Neuronal stem cell (in vitro differentiated cells): ENCODE measurements around the gene TMEM196.
A peak's percentile ranks its signal among the peaks of the same experiment; 100 is the strongest.

Source experiments
- DNase-seq: peaks from one replicate; pipeline ENCODE4 v3.0.0-alpha.2; 2013; ENCODE audit warnings: low spot score
- H2AFZ ChIP-seq: one replicate; pipeline ENCODE4 v1.6.1; 2013; ENCODE audit warnings: mild to moderate bottlenecking, low read length, inconsistent platforms
- H2AK5ac ChIP-seq: 2 replicates; pipeline ENCODE4 v1.6.1; 2013; ENCODE audit warnings: low read depth, mild to moderate bottlenecking, inconsistent platforms, low read length, moderate library complexity, mixed read lengths
- H2BK120ac ChIP-seq: 2 replicates; pipeline ENCODE4 v1.6.1; 2013; ENCODE audit warnings: low read depth, mild to moderate bottlenecking, inconsistent platforms, low read length, moderate library complexity, mixed read lengths
- H2BK12ac ChIP-seq: one replicate; pipeline ENCODE4 v1.6.1; 2013; ENCODE audit warnings: low read length, inconsistent platforms
- H2BK15ac ChIP-seq: 2 replicates; pipeline ENCODE4 v1.6.1; 2013; ENCODE audit warnings: mild to moderate bottlenecking, low read length, inconsistent platforms, mixed read lengths
- H2BK5ac ChIP-seq: one replicate; pipeline ENCODE4 v1.6.1; 2013; ENCODE audit warnings: inconsistent platforms, mild to moderate bottlenecking, low read length, moderate library complexity
- H3K14ac ChIP-seq: one replicate; pipeline ENCODE4 v1.6.1; 2013; ENCODE audit warnings: low read length, inconsistent platforms
- H3K18ac ChIP-seq: 2 replicates; pipeline ENCODE4 v1.6.1; 2013; ENCODE audit warnings: low read length, inconsistent platforms
- H3K23ac ChIP-seq: 2 replicates; pipeline ENCODE4 v1.6.1; 2013; ENCODE audit warnings: low read depth, mild to moderate bottlenecking, mixed read lengths, low read length, inconsistent platforms; ENCODE audit not compliant: poor library complexity
- H3K27ac ChIP-seq: replicated peaks from 3 replicates; pipeline ENCODE4 v1.5.1; 2013; ENCODE audit warnings: low read length, inconsistent platforms
- H3K27me3 ChIP-seq, 3 experiments: 2 replicates each; pipeline ENCODE4 v1.6.1; 2013; ENCODE audit warnings: low read length in 3 of 3, mild to moderate bottlenecking in 2 of 3, inconsistent platforms in 1 of 3, low read depth in 1 of 3, mixed read lengths in 1 of 3, moderate library complexity in 1 of 3; ENCODE audit not compliant: control insufficient read depth in 3 of 3, insufficient read depth in 3 of 3
- H3K36me3 ChIP-seq, 2 donors: replicated peaks in 1 of 2; 2 replicates each; pipeline ENCODE4 v1.6.1; 2013; ENCODE audit warnings: low read length in 2 of 2; ENCODE audit not compliant: control insufficient read depth in 2 of 2, insufficient read depth in 2 of 2
- H3K4ac ChIP-seq: 2 replicates; pipeline ENCODE4 v1.6.1; 2013; ENCODE audit warnings: inconsistent platforms, mild to moderate bottlenecking, low read length, moderate library complexity
- H3K4me1 ChIP-seq, 2 donors: 1 replicate in 1 of 2; 2 replicates in 1 of 2; pipeline ENCODE4 v1.6.1; 2013; ENCODE audit warnings: low read length in 2 of 2, low read depth in 1 of 2; ENCODE audit not compliant: control insufficient read depth in 2 of 2, insufficient read depth in 1 of 2
- H3K4me2 ChIP-seq: one replicate; pipeline ENCODE4 v1.6.1; 2013; ENCODE audit warnings: mild to moderate bottlenecking, low read length, inconsistent platforms; ENCODE audit not compliant: insufficient read depth, poor library complexity, severe bottlenecking
- H3K4me3 ChIP-seq, 2 donors: 2 replicates each; pipeline ENCODE4 v1.5.1; 2013; ENCODE audit warnings: low read length in 2 of 2, mild to moderate bottlenecking in 2 of 2, inconsistent platforms in 1 of 2, moderate library complexity in 1 of 2
- H3K79me1 ChIP-seq: one replicate; pipeline ENCODE4 v1.6.1; 2013; ENCODE audit warnings: low read depth, mild to moderate bottlenecking, inconsistent platforms, low read length, moderate library complexity
- H3K9ac ChIP-seq: one replicate; pipeline ENCODE4 v1.6.1; 2013; ENCODE audit warnings: mild to moderate bottlenecking, low read depth, low read length, inconsistent platforms; ENCODE audit not compliant: poor library complexity
- H3K9me3 ChIP-seq, 2 donors: replicated peaks in 1 of 2; 2 replicates each; pipeline versions ENCODE3 to v1.6.1; 2013; ENCODE audit warnings: low read length in 2 of 2, mild to moderate bottlenecking in 2 of 2, inconsistent platforms in 1 of 2, low read depth in 1 of 2, mixed read lengths in 1 of 2, moderate library complexity in 1 of 2; ENCODE audit not compliant: control insufficient read depth in 2 of 2, insufficient read depth in 1 of 2
- H4K8ac ChIP-seq: one replicate; pipeline ENCODE4 v1.6.1; 2013; ENCODE audit warnings: low read depth, mild to moderate bottlenecking, inconsistent platforms, low read length, moderate library complexity
- H4K91ac ChIP-seq: one replicate; pipeline ENCODE4 v1.6.1; 2013; ENCODE audit warnings: low read length, low read depth, mild to moderate bottlenecking, inconsistent platforms; ENCODE audit not compliant: poor library complexity
- WGBS, 2 donors: extraction: QIAGEN DNeasy Blood & Tissue Kit; methylation state at CpG; one replicate each; pipeline ENCODE4 v1.1.7; 2013; ENCODE audit warnings: missing lambda C conversion rate in 2 of 2, mixed read lengths in 1 of 2; ENCODE audit not compliant: insufficient read length in 2 of 2, insufficient replicate concordance in 1 of 2; ENCODE audit errors: extremely low coverage in 2 of 2; 5-methylcytosine and 5-hydroxymethylcytosine counted together

Gene TMEM196

GRCh38 chr7:19709249-19709578, 64.2 kb downstream of the TMEM196 start:
- Histone ChIP-seq H3K23ac (no peak overlapping the region), H3K4ac (no peak overlapping the region), H3K4me3 (peak overlapping the region in 1 of 2 donors; percentile 85), H3K4me1 (peaks cover 2 to 16% of the 10 kb centered on the region in 2 donors), H2BK120ac (no peak overlapping the region), H3K79me1 (peaks cover 3% of the 10 kb centered on the region), H2BK15ac (no peak overlapping the region), H2BK5ac (no peak overlapping the region), H4K8ac (no peak overlapping the region), H3K14ac (no peak overlapping the region), H3K4me2 (no peak overlapping the region), H3K9me3 (no peaks in the 10 kb centered on the region), H3K9ac (no peak overlapping the region), H2AK5ac (no peak overlapping the region), H4K91ac (no peak overlapping the region), H3K27me3 (no peaks in the 10 kb centered on the region), H3K27ac (no peak overlapping the region), H2AFZ (peak overlapping the region; percentile 94), H2BK12ac (no peak overlapping the region), H3K18ac (no peak overlapping the region), H3K36me3 (peaks cover 0 to 1% of the 10 kb centered on the region in 2 donors)
- no peak for DNase-seq
- WGBS, 2 donors = no CpG with 5 or more reads among the region's 6 CpGs

GRCh38 chr7:19708397-19709248, 64.8 kb downstream of the TMEM196 start, which contains the start of gene POLR1F:
POLR1F (minus strand) TSS chr7:19709037; CDS start chr7:19709016, 21 bp downstream.
- H4K8ac ChIP-seq = peak within 1 kb of the TSS; percentile 98
- no peak within 1 kb of the TSS for H3K27ac ChIP-seq
- no peak within 1 kb of the TSS for H2BK12ac ChIP-seq
- peak within 1 kb of the TSS; percentile 94 for H2AFZ ChIP-seq
- H3K14ac ChIP-seq = peak within 1 kb of the TSS; percentile 99
- no peak within 1 kb of the TSS for H2AK5ac ChIP-seq
- H3K36me3 ChIP-seq = peaks cover under 1 to 6% of the 10 kb centered on the region in 2 donors
- H3K18ac ChIP-seq = peak within 1 kb of the TSS; percentile 91
- H3K9ac ChIP-seq = peak within 1 kb of the TSS; percentile 97
- peaks cover 0 to 2% of the 10 kb centered on the region in 2 donors for H3K9me3 ChIP-seq
- no peak within 1 kb of the TSS for H4K91ac ChIP-seq
- peak within 1 kb of the TSS; percentile 54 for H2BK5ac ChIP-seq
- H3K4me1 ChIP-seq = peaks cover 2 to 16% of the 10 kb centered on the region in 2 donors
- peak within 1 kb of the TSS; percentile 85 to 96 for H3K4me3 ChIP-seq
- no peak within 1 kb of the TSS for H2BK15ac ChIP-seq
- H3K79me1 ChIP-seq = peaks cover 3% of the 10 kb centered on the region
- H3K4me2 ChIP-seq = peak within 1 kb of the TSS; percentile 92
- WGBS, 2 donors = no CpG with 5 or more reads among the region's 56 CpGs
- H2BK120ac ChIP-seq = no peak within 1 kb of the TSS
- peak; percentile 96 for DNase-seq
- no peaks in the 10 kb centered on the region for H3K27me3 ChIP-seq
- H3K23ac ChIP-seq = peak within 1 kb of the TSS; percentile 69
- H3K4ac ChIP-seq = no peak within 1 kb of the TSS

GRCh38 chr7:19707240-19707639, 66.2 kb downstream of the TMEM196 start:
- no peak overlapping the region for H3K27ac ChIP-seq
- DNase-seq = no peak
- H4K8ac ChIP-seq = no peak overlapping the region
- H3K4ac ChIP-seq = no peak overlapping the region
- H3K14ac ChIP-seq = no peak overlapping the region
- no peak overlapping the region for H2BK15ac ChIP-seq
- no peak overlapping the region for H2AK5ac ChIP-seq
- no CpG with 5 or more reads among the region's 3 CpGs for WGBS, 2 donors
- H3K4me3 ChIP-seq = peak overlapping the region in 1 of 2 donors; percentile 85
- H2AFZ ChIP-seq = no peak overlapping the region
- H3K79me1 ChIP-seq = peaks cover 3% of the 10 kb centered on the region
- no peak overlapping the region for H2BK5ac ChIP-seq
- no peak overlapping the region for H3K23ac ChIP-seq
- peaks cover 0 to 14% of the 10 kb centered on the region in 2 donors for H3K9me3 ChIP-seq
- no peak overlapping the region for H3K4me2 ChIP-seq
- H3K4me1 ChIP-seq = peaks cover 2 to 16% of the 10 kb centered on the region in 2 donors
- no peak overlapping the region for H3K18ac ChIP-seq
- no peak overlapping the region for H4K91ac ChIP-seq
- no peaks in the 10 kb centered on the region for H3K27me3 ChIP-seq
- peaks cover 3 to 19% of the 10 kb centered on the region in 2 donors for H3K36me3 ChIP-seq
- no peak overlapping the region for H2BK120ac ChIP-seq
- H2BK12ac ChIP-seq = no peak overlapping the region
- no peak overlapping the region for H3K9ac ChIP-seq

DNA sequence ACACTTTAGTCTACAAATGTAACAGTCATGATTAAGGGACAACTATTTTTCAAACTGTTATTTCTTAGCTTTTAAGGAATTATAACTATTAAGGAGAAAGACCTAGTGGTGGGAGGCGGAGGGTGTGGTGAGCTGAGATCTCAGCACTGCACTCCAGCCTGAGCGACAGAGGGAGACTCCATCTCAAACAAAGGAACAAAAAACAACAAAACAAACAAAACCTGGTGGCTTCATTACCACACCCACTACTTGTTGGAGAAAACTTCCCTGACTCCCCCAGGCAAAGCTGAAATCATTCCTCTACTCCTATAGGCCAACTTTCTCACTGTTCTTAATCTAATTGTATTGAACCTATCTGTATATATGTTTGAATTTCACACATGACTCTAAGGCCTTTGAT, 67.8 kb downstream of the TMEM196 start:
- Histone ChIP-seq H4K8ac (no peak overlapping the region), H3K79me1 (peaks cover 3% of the 10 kb centered on the region), H4K91ac (no peak overlapping the region), H3K4me3 (no peak overlapping the region), H3K9ac (no peak overlapping the region), H3K18ac (no peak overlapping the region), H3K4ac (no peak overlapping the region), H3K4me2 (no peak overlapping the region), H3K14ac (no peak overlapping the region), H3K9me3 (peaks cover 0 to 14% of the 10 kb centered on the region in 2 donors), H2BK15ac (no peak overlapping the region), H2AK5ac (no peak overlapping the region), H3K36me3 (peaks cover 3 to 34% of the 10 kb centered on the region in 2 donors), H2AFZ (no peak overlapping the region), H3K23ac (no peak overlapping the region), H2BK120ac (no peak overlapping the region), H2BK12ac (no peak overlapping the region), H3K27ac (no peak overlapping the region), H3K27me3 (no peaks in the 10 kb centered on the region), H2BK5ac (no peak overlapping the region), H3K4me1 (peaks cover 2 to 16% of the 10 kb centered on the region in 2 donors)
- DNase-seq = no peak
- WGBS, 2 donors = no CpG with 5 or more reads among the region's 2 CpGs
